Erythroblast (primary cell): ENCODE data around the gene ZNF714.

Experiments
- GATA1 ChIP-seq: IDR thresholded peaks from 2 replicates; pipeline ENCODE4 v1.6.1; 2011; ENCODE audit warnings: low read depth, mild to moderate bottlenecking, control low read depth, low read length, moderate library complexity
- POLR2A ChIP-seq: IDR thresholded peaks from 2 replicates; pipeline ENCODE4 v1.6.1; 2011; ENCODE audit warnings: mild to moderate bottlenecking, low read length

DNA sequence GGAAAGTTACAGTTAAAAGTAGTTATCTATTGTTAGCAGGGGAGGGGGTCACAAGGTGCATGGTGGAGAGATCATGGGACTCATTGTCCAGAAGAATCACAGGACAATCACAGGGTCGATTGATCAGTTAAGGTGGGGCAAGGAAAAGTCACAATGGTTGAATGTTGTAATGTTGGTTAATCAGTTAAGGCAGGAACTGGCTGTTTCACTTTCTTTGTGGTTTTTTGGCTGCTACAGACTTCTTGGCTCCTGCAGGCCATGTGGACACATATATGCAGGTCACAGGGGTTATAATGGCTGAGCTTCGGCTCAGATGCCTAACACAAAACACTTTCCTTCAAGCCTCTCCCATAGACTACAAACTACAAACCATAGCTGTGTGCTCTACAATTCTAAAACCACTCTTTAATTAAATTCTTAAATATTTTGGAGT lies 52.9 kb downstream of the ZNF714 start:
- TF ChIP-seq POLR2A (no peak), GATA1 (no peak)
